ENCODE data around the gene LRP1B.

The LRP1B gene

GRCh38 chr2:142008135-142008744 lies 122.6 kb downstream of the LRP1B start:
- no peak for TF ChIP-seq CTCF (conservative IDR thresholded peaks at IDR 0.05)
- no peak overlapping the region for H3K27ac ChIP-seq

- TF ChIP-seq CTCF (conservative IDR thresholded peaks at IDR 0.05), result no peak
- no peak overlapping the region for H3K27ac ChIP-seq
Observed at GRCh38 chr2:141994066-141994465, 136.8 kb downstream of the LRP1B start.

- H3K27ac ChIP-seq, result no peak overlapping the region
- no peak for TF ChIP-seq CTCF (conservative IDR thresholded peaks at IDR 0.05)
Observed at GRCh38 chr2:141992695-141993094, 138.1 kb downstream of the LRP1B start.

- no peak overlapping the region for H3K27ac ChIP-seq
- TF ChIP-seq CTCF (conservative IDR thresholded peaks at IDR 0.05), result no peak
Observed at GRCh38 chr2:141968433-141968832, 162.4 kb downstream of the LRP1B start.

GRCh38 chr2:141967980-141968379 lies 162.8 kb downstream of the LRP1B start:
- TF ChIP-seq CTCF (conservative IDR thresholded peaks at IDR 0.05), result no peak
- no peak overlapping the region for H3K27ac ChIP-seq

GRCh38 chr2:141967503-141967902 lies 163.3 kb downstream of the LRP1B start:
- no peak overlapping the region for H3K27ac ChIP-seq
- no peak for TF ChIP-seq CTCF (conservative IDR thresholded peaks at IDR 0.05)

- no peak for TF ChIP-seq CTCF (conservative IDR thresholded peaks at IDR 0.05)
- H3K27ac ChIP-seq, result no peak overlapping the region
Observed at GRCh38 chr2:141959941-141960340, 170.9 kb downstream of the LRP1B start.
